Fibroblast of lung (primary cell): Measurements from ENCODE around the gene RNF11. TPM values are rescaled to one million over a fixed set of nuclear protein-coding genes. Genes with fewer than 3 reads are reported as not detected.
A peak's percentile ranks its signal among the peaks of the same experiment; 100 is the strongest.

Experiments
- DNase-seq, 2 donors: peaks; one replicate each; pipeline versions ENCODE4 v3.0.0 to v3.0.0-alpha.2; 2010; ENCODE audit warnings: low read depth in 2 of 2
- H2AFZ ChIP-seq: 2 replicates; pipeline ENCODE4 v1.5.1; 2012; ENCODE audit warnings: low read length, control low read depth, inconsistent platforms
- H3K27ac ChIP-seq: 2 replicates; pipeline ENCODE4 v1.5.1; 2011; ENCODE audit warnings: low read length, control low read depth; ENCODE audit not compliant: insufficient read depth
- H3K27me3 ChIP-seq: 2 replicates; pipeline ENCODE4 v1.5.1; 2011; ENCODE audit warnings: mild to moderate bottlenecking, low read length; ENCODE audit not compliant: control insufficient read depth, insufficient read depth
- H3K36me3 ChIP-seq: 2 replicates; pipeline ENCODE4 v1.5.1; 2011; ENCODE audit warnings: low read length; ENCODE audit not compliant: control insufficient read depth, insufficient read depth
- H3K4me1 ChIP-seq: 2 replicates; pipeline ENCODE4 v1.5.1; 2011; ENCODE audit warnings: low read length; ENCODE audit not compliant: control insufficient read depth, insufficient read depth; ENCODE audit errors: extremely low read depth
- H3K4me2 ChIP-seq: 2 replicates; pipeline ENCODE4 v1.5.1; 2011; ENCODE audit warnings: low read length, control low read depth; ENCODE audit not compliant: insufficient read depth; ENCODE audit errors: extremely low read depth
- H3K4me3 ChIP-seq, 4 experiments: fragments of 200-600 bp in 1 of 4; sonication (generic) in 1 of 4; replicated peaks in 1 of 4; 2 replicates each; pipeline ENCODE4 v1.5.1; 2011 to 2016; ENCODE audit warnings: low read length in 4 of 4, low read depth in 3 of 4, mild to moderate bottlenecking in 3 of 4, control low read depth in 2 of 4, inconsistent platforms in 1 of 4, mixed read lengths in 1 of 4; ENCODE audit not compliant: insufficient read depth in 1 of 4; ENCODE audit errors: control extremely low read depth in 1 of 4
- H3K79me2 ChIP-seq: 2 replicates; pipeline ENCODE4 v1.5.1; 2012; ENCODE audit warnings: mild to moderate bottlenecking, low read length, inconsistent platforms; ENCODE audit not compliant: control insufficient read depth, insufficient read depth
- H3K9ac ChIP-seq: 2 replicates; pipeline ENCODE4 v1.5.1; 2011; ENCODE audit warnings: mild to moderate bottlenecking, low read length, control low read depth; ENCODE audit not compliant: insufficient read depth
- H3K9me3 ChIP-seq: 2 replicates; pipeline ENCODE4 v1.5.1; 2012; ENCODE audit warnings: low read depth, low read length; ENCODE audit not compliant: control insufficient read depth, insufficient read depth
- H4K20me1 ChIP-seq: 2 replicates; pipeline ENCODE4 v1.5.1; 2011; ENCODE audit warnings: low read length; ENCODE audit not compliant: control insufficient read depth, insufficient read depth; ENCODE audit errors: extremely low read depth
- CTCF ChIP-seq, 2 donors: IDR thresholded peaks in 1 of 2; conservative IDR thresholded peaks in 1 of 2; 1 replicate in 1 of 2; 2 replicates in 1 of 2; pipeline ENCODE4 v1.5.1; 2011 to 2012; ENCODE audit warnings: low read length in 2 of 2, control low read depth in 1 of 2, inconsistent platforms in 1 of 2, low read depth in 1 of 2, mild to moderate bottlenecking in 1 of 2
- EZH2 ChIP-seq: IDR thresholded peaks from 2 replicates; pipeline ENCODE4 v1.5.1; 2012; ENCODE audit warnings: low read length, control low read depth, mild to moderate bottlenecking; ENCODE audit errors: missing control alignments
- polyA plus RNA-seq, 2 donors: library from polyadenylated mRNA; depleted of rRNA in 1 of 2; stranded (reverse) in 1 of 2; unstranded in 1 of 2; fragments of >200 nt; gene quantifications; 2 replicates each; pipeline ENCODE4 v1.2.1, GENCODE V29; 2011 to 2012; ENCODE audit warnings: missing spikeins in 1 of 2
- total RNA-seq: library from RNA; depleted of rRNA; stranded (reverse); fragments of >200 nt; gene quantifications from 2 replicates; pipeline ENCODE4 v1.2.1, GENCODE V29; 2014

RNF11 gene
- total and polyA plus RNA-seq, 2 donors (not counting 1 experiment from before 2014, with no cell fraction given) = 116 to 209 TPM

GRCh38 chr1:51283979-51284378 lies 47.9 kb downstream of the RNF11 start:
- H3K9ac ChIP-seq = no peak overlapping the region
- TF ChIP-seq CTCF (conservative IDR thresholded peaks at IDR 0.05 in 1 of 2, IDR thresholded peaks at IDR 0.05 in 1 of 2; ENCODE audit: low read depth in 1 of 2, low read length in 2 of 2) = no peak
- no peak for TF ChIP-seq EZH2
- H3K36me3 ChIP-seq = no peaks in the 10 kb centered on the region
- no peak overlapping the region for H2AFZ ChIP-seq
- no peak overlapping the region for H3K27ac ChIP-seq
- no peaks in the 10 kb centered on the region for H4K20me1 ChIP-seq
- H3K4me1 ChIP-seq = no peaks in the 10 kb centered on the region
- H3K27me3 ChIP-seq = no peaks in the 10 kb centered on the region
- no peaks in the 10 kb centered on the region for H3K9me3 ChIP-seq
- no peak for DNase-seq
- no peaks in the 10 kb centered on the region for H3K79me2 ChIP-seq
- H3K4me2 ChIP-seq = no peak overlapping the region
- H3K4me3 ChIP-seq = no peak overlapping the region

- Histone ChIP-seq H4K20me1 (no peaks in the 10 kb centered on the region), H3K9me3 (no peaks in the 10 kb centered on the region), H2AFZ (no peak overlapping the region), H3K9ac (no peak overlapping the region), H3K27me3 (no peaks in the 10 kb centered on the region), H3K4me3 (no peak overlapping the region), H3K79me2 (no peaks in the 10 kb centered on the region), H3K4me2 (no peak overlapping the region), H3K36me3 (no peaks in the 10 kb centered on the region), H3K27ac (no peak overlapping the region), H3K4me1 (no peaks in the 10 kb centered on the region)
- peak in 1 of 2 donors; percentile 57 for DNase-seq
- TF ChIP-seq EZH2 = no peak
- TF ChIP-seq CTCF (conservative IDR thresholded peaks at IDR 0.05 in 1 of 2, IDR thresholded peaks at IDR 0.05 in 1 of 2; ENCODE audit: low read depth in 1 of 2, low read length in 2 of 2) = no peak
These were observed 48.4 kb downstream of the RNF11 start for GRCh38 chr1:51284487-51284954.

GRCh38 chr1:51285055-51285454 lies 49.0 kb downstream of the RNF11 start:
- H3K27ac ChIP-seq = no peak overlapping the region
- no peaks in the 10 kb centered on the region for H3K9me3 ChIP-seq
- no peak for DNase-seq
- H2AFZ ChIP-seq = no peak overlapping the region
- H3K4me2 ChIP-seq = no peak overlapping the region
- H3K4me1 ChIP-seq = no peaks in the 10 kb centered on the region
- H3K79me2 ChIP-seq = no peaks in the 10 kb centered on the region
- H3K4me3 ChIP-seq = no peak overlapping the region
- no peaks in the 10 kb centered on the region for H3K36me3 ChIP-seq
- H3K9ac ChIP-seq = no peak overlapping the region
- H4K20me1 ChIP-seq = no peaks in the 10 kb centered on the region
- TF ChIP-seq CTCF (conservative IDR thresholded peaks at IDR 0.05 in 1 of 2, IDR thresholded peaks at IDR 0.05 in 1 of 2; ENCODE audit: low read depth in 1 of 2, low read length in 2 of 2) = no peak
- TF ChIP-seq EZH2 = no peak
- H3K27me3 ChIP-seq = no peaks in the 10 kb centered on the region
